ENCODE data around the gene SHISA7.

Gene SHISA7
- 0 to 0.09 (median 0) reads per million in 4 experiments for total RNA-seq

DNA sequence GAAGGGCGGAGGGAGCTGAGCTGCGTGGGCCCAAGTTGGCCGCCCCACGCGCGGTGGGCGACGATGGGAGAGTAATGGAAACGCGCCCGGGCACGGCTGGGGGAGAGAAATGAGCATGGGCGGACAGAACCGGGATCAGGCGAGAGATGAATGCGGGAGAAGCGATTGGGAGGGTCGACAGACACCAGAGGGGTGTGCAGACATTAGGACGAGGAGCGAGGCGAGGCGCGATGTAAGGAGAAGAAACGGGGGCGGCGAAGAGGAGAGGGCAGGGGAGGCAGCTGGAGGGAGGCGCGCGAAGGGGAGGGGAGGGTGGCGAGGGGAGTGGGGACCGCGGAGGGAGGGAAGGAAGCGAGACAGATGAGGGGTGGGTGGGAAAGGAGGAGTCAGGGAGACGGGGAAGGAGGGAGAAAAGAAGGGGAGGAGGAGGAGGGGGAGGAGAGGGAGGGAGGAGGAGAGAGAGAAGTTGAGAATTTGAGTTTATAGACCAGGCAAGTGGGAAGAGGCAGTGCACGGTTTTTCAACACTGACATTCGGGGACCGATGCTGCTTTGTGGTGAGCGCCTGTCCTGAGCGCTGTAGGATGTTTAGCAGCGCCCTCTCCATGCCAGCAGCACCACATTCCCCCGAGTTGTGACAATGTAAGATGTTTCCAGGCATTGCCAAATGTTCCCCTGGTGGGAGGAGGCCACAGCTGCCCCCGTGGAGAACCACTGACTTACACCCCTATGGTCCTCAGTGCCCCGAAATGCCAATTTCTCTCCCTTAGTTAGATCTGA lies at the start of gene SHISA7:
TSS of gene SHISA7 (minus strand) at position 256 of the 779 bp plus-strand sequence. CDS start 437 bp downstream, outside the sequence.
- DNase-seq = no peak

DNA sequence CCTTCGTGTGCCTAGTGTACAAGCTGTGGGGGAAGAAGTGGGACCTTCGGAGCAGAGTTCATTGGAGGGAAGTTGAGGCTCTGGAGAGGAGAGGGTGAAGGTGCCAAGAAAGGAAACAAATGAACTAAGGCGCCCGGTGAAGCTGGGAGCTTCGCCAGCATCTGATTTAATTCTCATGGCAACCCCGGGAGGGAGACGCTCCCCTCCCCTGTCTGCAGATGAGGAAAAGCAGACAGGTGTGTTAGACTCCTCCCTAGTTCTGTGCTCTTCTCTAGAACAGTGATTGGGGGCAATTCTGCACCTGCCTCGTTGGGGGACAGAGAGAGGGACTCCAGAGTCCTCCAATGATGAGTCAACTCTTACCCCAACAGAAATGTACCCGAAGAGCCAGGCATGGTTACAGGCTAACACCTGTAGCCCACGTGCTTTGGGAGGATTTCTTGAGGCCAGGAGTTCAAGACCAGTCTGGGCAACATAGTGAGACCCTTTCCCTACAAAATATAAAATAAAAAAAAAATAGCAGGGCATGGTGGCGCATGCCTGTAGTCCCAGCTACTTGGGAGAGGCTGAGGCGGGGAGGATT lies 49.4 kb upstream of the SHISA7 start:
- DNase-seq = no peak

DNA sequence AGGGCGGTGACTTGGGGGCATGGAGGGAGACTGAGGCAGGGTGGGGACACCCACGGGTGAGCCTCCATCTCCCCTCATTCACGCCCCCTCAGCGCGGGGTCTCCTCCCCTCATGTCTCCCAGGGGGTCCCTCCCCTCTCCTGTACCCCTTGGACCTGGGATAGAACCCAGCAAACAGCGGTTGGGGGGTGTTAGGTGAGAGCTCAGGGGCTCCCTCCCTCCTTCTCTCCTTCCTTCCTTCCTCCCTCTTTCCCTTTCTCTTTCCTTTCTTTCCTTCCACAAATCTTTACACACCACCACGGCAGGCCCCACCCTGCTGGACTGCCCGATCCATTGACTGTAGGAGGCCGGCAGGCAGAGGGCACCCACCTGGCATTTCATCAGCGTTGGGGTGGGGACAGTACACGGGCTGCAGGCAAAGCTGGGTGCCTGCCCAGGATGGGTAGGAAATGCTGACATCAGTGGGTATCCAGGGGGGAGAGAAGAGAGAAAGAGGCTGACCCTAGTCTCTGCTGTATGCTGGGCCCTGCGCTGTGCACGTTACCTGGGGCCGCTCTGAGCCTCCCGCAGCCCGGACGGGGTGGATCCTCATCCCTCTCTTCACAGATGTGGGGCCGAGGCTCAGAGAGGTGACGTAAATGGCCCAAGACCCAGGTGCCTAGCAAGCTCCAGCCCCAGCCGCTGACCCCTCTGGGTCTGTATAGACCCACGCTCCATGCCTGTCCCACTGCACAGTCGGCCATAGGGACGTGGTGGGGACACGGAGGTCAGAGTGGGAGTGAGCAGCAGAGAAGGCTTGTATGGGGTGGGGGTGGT lies 48.7 kb upstream of the SHISA7 start:
- no peak for DNase-seq

DNA sequence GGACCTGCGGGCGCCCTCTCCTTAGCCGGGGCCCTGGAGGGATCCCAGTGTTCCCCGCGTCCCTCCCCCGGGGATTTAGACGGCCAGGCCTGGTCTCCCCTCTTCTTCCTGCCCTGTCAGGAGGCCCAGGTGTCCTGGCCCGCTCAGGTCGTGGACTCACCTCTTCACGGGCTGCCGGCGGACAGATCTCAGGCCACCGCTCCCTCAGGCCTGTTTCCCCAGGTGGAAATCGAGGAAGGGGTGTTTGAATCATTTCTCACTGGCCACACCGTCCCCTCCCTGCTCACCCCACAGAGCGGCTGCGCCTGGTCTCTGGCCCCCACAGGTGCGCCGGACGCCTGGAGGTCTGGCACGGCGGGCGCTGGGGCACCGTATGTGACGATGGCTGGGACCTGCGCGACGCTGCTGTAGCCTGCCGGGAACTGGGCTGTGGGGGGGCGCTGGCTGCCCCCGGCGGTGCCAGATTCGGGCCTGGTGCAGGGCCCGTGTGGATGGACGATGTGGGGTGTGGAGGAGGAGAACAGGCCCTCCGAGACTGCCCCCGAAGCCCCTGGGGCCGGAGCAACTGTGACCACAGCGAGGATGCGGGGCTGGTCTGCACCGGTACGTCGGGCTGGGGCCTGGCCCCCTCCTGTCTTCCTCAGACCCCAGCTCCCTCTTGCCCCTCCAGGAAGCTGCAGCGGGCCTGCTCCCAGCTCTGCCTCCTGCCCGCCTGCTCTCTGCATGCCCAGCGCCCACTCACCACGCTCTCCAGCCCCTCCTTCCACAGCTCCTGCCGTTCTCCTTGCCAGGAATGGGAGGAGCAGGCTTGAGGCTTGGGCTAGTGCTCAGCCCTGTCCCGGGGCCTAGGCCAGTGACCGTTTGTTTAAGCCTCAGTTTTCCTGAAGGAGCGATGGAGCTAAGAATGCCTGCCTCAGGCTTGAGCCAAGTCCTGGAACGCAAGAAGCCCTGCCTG lies 47.7 kb upstream of the SHISA7 start:
- DNase-seq = no peak

DNA sequence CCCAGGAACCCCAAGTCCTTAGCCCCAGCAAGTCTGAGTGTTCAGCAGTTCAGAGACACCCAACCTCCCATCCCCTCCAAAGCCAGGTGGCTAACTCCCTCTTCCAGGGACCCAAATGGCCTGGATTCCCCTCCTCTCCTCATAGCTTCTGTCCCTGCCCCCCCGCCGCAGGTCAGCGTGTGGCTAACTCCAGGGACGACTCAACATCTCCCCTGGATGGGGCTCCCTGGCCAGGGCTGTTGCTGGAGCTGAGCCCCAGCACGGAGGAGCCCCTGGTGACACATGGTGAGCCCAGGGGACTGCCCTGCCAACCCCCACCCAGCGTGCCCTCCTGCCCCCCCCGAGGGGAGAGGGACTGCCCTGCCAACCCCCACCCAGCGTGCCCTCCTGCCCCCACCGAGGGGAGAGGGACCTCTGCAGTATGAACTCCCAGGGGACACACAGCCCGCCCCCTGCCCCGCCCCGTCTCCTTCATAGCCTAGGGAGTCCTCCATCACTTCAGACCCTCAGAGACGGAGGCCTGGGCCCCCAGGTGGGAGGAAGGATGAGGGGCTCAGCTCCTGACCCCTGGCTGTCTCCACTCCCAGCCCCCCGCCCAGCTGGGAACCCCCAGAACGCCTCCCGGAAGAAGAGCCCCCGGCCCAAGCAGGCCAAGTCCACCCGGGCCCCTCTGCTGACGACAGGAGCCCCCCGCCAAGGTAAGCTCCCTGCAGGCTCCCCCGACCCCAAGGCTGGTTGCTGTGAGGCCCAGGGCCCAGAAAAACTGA lies 46.8 kb upstream of the SHISA7 start:
- no peak for DNase-seq

DNA sequence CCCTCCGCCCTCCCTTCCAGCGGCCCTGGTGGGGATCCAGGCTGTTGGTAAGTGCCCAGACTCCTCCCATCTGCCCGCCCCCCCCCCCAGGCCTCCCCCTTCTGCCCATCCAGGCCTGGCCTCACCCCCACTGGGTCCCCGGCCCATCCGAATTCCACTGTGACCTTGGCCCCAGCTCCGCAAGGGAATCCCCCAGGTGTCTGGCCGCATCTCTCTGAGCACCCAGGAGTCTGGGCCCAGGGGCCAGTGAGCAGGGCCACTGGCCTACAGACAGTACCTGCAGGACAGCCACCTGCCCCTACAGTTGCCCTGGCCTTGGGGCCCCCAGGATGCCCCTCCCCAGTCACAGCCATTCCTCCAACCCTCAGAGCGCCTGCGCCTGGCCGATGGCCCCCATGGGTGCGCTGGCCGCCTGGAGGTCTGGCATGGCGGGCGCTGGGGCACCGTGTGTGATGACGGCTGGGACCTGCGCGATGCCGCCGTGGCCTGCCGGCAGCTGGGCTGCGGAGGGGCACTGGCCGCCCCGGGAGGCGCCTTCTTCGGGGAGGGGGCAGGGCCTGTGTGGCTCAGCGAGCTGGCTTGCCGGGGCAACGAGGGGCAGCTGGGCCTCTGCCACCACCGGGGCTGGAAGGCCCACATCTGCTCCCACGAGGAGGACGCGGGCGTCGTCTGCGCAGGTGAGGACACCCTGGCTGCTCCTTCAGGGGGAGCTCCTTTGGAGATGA lies 46.0 kb upstream of the SHISA7 start:
- no peak for DNase-seq

DNA sequence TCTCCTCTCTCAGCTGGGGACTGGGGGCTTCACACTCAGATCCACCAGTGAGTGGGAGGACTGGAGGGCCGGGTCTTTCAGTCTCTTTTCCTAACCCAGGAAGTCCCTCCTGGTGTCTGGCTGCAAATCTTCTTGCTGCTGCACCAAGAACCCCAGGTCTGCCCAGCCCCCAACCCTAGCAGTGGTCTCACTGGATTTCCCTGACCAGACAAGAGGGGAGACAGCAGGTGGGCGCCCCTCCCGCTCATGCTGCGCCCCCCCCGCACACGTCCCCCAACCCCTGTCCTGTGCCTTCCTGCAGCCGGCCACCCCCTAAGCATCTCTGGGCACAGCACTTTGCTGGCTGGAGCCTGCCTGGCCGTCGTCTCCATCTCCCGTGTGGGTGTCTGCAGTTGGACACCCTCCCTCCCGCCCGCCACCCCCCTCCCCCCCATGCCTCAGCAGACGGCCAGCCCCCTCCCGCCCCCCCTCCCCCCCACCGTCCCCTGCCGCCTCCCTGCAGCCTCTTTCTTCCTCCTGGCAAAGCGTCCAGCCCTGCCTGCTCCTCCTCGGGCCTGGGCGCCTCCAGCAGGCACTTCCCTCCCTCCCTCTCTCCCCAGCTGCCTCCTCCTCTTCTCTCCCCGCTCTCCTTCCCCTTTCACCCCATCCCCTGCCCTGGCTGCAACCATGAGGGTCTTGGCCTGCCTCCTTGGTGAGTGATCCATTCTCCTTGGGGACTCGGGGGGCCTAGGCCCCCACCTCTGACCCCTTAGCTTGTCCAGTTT lies 45.0 kb upstream of the SHISA7 start, which contains the start of gene SSC5D:
TSS of gene SSC5D (plus strand) at position 513 of the 764 bp plus-strand sequence. CDS start at position 667, 154 bp downstream.
- no peak for DNase-seq

DNA sequence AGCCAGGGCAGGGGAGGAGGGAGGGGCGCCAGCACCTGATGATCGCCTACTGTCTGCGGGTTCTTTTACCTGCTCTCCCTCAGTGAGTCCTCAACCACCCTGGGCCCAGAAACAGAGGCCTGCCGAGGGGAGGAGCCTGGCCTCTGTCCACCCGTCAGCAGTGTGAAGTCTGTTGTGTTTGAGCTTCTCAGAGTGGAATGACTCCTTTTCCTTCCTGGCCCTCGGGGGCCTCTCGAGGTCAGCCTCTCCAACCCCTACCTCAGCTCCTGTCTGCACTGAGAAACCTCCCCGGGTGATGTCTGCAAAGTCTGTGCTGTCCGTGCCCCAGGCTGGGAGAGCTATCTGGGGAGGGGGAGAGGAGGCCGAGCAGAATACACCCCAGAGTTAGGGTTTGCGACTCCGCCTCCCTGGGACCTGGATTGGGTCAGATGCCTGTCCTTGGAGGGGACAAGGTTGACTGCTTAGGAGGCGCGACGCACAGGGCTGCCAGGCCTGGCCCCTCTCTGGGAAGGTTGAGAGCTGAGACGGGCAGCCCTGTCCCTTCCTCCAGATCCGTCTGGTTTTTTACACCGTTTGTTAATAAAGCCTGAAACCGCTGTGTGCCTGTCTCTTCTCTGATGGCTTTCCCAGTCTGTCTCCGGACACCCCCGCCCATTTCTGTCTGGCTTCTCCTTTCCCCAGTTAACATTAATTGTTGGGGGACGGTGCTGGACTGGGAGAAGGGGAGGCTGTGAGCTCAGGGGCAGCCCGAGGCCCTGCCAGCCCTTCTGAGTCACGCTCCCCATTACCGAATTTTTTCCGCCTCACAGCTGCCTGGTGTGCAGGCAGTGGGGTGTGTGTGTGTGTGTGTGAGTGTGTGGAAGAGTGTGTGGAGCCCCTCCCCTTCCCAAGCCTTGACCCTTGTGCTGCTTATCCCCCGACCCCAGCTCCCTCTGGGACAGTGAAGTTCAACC lies 44.1 kb upstream of the SHISA7 start:
- DNase-seq = no peak

DNA sequence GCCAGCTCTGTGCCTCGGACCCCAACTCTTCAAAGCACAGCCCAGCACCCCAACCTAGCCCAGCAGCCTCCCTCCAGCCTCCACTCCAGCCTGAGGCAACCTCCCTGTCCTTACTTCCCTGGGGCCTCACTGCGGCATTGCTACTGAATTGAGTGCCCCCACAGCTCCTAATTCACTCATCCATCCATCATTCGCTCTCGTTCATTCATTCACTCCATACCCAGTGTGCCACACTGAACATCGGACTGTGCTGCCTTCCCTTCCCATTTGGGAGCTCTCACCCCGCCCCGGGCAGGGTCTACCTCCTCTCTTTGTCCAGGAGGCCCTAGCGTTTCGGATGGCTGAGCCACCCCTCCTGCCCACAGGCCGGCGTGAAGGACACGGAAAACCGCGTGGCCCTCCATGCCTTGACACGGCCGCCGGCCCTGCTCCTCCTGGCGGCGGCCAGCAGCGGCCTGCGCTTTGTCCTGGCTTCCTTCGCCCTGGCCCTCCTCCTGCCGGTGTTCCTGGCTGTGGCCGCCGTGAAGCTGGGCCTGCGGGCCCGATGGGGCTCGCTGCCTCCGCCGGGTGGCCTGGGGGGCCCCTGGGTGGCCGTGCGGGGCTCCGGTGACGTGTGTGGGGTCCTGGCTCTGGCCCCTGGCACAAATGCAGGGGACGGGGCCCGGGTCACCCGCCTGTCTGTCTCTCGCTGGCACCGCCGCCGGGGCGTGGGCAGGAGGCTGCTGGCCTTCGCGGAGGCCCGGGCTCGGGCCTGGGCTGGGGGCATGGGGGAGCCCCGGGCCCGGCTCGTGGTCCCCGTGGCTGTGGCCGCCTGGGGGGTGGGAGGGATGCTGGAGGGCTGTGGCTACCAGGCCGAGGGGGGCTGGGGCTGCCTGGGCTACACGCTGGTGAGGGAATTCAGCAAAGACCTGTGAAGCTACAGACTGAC lies 43.2 kb upstream of the SHISA7 start:
- no peak for DNase-seq

DNA sequence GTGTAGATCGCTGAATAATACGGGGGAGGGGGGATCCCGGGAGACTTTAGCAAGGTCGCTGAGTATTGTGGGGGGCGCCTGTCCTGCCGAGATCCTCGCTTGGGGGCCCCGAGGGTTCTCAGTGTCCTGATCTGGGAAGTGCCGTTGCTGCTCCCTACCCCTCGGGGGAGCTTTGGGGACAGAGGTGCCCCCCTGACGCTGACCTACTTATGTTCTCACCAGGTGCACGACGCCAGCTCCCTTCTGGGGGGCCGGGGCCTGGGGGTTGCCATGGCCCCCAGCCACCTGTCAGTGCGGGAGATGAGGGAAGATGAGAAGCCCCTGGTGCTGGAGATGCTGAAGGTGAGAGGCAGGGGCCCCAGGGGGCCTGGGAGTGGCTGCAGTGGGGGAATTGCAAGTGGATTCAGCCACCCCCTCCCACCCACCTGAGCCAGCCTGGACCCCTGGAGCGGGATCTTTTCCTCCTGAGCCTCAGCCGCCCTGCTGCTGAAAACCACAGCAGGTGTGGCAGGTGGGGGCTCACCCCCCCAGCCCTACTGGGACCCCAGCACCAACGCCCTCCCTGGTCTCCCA lies 42.4 kb upstream of the SHISA7 start:
- DNase-seq = no peak

DNA sequence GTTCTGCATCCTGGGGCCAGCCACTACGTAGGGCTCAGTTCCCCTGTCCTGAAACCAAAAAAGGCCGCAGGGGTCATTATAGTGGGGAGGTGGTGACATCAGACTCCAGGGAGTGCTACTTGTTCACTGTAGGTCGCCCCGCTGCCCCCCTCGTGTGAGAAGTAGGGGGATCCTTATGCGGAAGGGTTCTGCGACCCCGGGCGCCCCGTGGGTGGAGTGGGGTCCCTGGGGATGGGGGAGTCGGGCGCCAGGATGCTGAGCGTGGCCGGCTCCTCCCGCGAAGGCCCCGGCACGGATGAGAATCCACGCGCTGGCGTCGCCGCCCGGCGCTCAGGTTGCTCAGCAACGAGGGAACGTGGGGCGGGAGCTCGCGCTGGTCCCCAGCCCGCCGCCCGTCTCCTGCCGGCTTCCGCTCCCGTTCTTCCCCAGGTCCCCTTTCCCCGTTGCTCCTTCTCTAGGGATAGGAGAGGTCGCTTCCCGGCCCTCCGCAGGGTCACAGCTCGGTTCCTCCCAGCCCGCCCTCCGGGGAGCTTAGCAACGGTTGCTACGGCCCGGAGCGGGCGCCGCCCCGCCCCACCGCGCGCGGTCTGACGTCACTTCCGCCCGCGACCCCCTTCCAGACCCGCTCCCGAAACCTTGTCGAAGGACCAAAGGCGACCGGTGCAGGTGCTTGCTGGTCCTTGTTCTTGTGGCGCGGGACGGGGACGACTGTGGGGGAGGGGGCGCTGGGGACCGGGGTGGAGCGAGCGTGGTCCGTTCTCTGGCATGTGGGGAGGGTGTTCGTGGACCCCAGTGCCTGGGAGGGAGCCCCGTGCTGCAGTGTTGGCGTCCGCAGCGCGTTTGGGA lies 41.7 kb upstream of the SHISA7 start, which contains the start of gene NAT14:
TSS of gene NAT14 (plus strand) at position 596 of the 846 bp plus-strand sequence. CDS start 521 bp downstream, outside the sequence.
- DNase-seq = peak; percentile 61

DNA sequence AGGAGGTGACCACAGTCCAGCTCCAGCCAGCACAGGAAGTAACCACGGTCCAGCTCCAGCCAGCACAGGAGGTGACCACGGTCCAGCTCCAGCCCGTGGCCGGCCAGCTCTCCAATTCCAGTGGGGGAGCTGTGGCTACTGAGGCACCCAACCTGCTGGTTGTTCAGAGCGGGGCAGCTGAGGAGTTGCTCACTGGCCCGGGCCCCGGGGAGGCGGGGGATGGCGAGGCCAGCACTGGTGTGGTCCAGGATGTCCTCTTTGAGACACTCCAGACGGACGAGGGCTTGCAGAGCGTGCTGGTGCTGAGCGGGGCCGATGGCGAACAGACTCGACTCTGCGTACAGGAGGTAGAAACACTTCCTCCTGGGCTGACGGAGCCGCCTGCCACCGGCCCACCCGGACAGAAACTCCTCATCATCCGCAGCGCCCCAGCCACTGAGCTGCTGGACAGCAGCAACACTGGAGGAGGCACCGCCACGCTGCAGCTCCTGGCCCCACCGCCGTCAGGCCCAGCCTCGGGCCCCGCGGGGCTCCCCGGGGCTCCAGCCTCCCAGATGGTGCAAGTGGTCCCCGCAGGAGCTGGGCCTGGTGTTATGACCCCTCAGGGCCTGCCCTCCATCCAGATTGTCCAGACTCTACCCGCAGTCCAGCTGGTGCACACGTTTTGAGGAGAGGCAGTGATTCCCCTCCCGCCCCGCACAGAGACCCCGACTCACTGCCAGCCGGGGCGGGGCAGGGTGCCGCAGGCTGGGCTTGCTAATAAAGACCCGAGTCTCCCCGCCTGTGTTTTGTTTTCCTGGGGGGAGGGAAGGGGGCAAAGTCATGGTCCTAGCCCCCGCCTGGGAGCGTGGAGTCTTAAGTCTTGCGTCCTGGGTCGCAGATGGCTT lies 40.8 kb upstream of the SHISA7 start:
- DNase-seq = no peak

DNA sequence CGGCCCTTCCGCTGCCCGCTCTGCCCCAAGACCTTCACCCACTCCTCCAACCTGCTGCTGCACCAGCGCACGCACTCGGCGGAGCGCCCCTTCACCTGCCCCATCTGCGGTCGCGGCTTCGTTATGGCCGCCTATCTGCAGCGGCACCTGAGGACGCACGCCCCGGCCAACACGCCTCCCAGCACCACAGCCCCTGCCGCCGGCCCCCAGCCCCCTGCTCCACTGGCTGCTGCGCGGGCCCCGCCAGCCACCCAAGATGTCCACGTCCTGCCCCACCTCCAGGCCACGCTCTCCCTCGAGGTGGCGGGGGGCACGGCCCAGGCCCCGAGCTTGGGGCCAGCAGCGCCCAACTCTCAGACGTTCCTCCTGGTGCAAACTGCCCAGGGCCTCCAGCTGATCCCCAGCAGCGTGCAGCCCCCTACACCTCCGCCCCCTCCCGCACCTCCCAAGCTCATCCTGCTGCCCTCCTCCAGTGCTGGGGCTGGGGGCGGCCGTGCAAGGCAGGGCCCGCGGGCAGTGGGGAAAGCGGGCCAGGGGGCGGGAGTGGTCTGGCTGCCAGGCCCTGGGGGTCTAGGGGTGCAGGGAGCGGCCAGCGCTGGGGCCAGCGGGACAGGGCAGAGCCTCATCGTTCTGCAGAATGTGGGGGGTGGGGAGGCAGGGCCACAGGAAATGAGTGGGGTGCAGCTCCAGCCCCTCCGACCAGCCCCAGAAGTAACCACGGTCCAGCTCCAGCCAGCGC lies 40.0 kb upstream of the SHISA7 start:
- DNase-seq = no peak
